Fibroblast of skin of scalp (primary cell): ENCODE measurements around the gene RSPH6A.

Experiments
- DNase-seq: peaks from one replicate; pipeline ENCODE4 v3.0.0-alpha.2; 2013

The RSPH6A gene

GRCh38 chr19:45779231-45780145 lies 35.6 kb downstream of the RSPH6A start:
- peak; percentile 52 for DNase-seq

- DNase-seq, result no peak
Observed at GRCh38 chr19:45778010-45778661, 37.0 kb downstream of the RSPH6A start.

- no peak for DNase-seq
Observed at GRCh38 chr19:45777395-45777961, 37.6 kb downstream of the RSPH6A start.

DNA sequence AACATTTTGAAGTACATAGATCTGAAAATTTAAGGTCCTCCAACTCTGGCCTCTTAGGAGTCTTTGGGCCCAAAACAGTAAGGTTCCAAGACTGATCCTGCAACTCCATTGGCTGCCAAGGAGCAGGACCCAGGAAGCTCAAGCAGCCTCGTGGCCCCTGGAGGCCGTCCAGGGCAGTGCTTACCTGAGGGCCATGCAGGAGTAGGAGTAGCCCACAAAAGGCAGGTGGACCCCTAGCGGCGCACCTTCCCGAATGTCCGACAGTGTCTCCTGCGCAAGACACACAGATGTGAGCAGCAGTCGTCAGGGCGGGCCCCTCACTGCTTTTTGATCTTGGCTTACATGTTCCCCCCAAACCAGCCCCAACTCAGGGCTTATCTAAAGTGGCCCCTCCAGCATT lies 40.3 kb downstream of the RSPH6A start:
- no peak for DNase-seq

DNA sequence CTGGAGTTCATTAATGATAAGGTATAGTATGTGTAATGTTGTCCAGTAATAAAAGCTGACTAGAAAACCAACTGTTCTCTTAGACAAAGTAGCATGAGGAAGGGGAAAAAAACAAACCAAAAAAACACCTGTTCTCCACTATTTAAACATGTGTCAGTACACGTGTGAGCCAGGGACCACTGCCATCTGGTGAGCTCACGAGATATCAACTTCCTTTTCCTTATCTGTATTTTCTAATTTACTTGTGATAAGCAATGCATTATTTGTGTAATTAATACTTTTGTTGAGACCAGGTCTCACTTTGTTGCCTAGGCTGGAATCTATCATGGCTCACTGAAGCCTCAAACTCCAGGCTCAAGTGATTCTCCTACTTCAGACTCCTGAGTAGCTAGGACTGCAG lies 41.7 kb downstream of the RSPH6A start:
- DNase-seq, result no peak

GRCh38 chr19:45772912-45773311 lies 42.2 kb downstream of the RSPH6A start:
- DNase-seq, result no peak

- DNase-seq, result no peak
Observed at GRCh38 chr19:45772130-45772840, 42.8 kb downstream of the RSPH6A start.

DNA sequence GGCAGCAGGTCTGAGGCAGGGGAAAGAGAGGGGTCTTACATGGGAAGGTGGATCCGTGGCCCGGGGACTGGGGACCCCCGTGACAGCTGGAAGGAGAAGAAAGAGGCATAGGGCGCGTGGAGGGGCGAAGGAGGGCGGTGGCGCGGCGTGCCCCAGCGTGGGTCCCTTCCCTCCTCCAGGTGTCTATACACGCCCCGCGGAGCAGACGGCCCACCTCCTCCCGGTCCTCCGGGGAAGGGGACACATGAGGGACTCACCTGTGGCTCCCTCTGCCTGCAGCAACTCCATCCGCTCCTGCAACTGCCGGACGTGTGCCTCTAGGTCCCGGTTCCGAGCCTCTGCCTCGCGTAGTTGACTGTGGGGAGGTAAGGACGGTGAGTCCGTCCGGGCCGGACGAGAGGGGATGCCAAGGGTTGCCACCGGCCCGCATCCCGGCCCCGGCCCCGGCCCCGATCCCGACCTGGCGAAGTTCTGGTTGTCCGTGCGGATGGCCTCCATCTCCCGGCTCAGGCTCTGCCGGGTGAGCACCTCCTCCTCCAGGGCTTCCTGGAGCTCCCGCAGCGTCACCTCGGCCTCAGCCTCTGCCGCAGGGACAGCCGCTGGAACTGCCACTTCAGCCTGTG lies 43.7 kb downstream of the RSPH6A start:
- no peak for DNase-seq

DNA sequence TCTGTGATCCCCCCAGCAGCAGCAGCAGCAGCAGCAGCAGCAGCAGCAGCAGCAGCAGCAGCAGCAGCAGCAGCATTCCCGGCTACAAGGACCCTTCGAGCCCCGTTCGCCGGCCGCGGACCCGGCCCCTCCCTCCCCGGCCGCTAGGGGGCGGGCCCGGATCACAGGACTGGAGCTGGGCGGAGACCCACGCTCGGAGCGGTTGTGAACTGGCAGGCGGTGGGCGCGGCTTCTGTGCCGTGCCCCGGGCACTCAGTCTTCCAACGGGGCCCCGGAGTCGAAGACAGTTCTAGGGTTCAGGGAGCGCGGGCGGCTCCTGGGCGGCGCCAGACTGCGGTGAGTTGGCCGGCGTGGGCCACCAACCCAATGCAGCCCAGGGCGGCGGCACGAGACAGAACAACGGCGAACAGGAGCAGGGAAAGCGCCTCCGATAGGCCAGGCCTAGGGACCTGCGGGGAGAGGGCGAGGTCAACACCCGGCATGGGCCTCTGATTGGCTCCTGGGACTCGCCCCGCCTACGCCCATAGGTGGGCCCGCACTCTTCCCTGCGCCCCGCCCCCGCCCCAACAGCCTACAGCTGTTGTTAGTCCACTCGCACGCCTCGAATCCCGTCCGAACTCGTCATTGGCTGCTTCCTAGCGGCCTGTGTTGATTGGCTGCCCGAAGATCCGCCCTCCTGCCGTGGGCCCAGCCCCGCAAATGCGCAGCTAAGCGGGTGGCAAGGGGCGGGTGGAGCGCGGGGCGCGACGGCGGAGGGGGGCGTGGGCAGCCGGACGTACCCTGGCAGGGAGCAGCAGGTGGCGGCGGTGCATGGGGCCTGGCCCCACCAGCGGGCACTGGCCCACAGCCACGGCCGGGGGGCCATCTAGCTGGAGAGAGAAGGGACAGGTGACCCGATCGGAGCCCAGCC lies 44.7 kb downstream of the RSPH6A start:
- DNase-seq, result peak; percentile 98

DNA sequence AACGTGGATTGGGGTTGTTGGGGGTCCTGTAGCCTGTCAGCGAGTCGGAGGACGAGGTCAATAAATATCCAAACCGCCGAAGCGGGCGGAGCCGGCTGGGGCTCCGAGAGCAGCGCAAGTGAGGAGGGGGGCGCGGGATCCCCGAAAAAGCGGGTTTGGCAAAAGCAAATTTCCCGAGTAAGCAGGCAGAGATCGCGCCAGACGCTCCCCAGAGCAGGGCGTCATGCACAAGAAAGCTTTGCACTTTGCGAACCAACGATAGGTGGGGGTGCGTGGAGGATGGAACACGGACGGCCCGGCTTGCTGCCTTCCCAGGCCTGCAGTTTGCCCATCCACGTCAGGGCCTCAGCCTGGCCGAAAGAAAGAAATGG lies 45.3 kb downstream of the RSPH6A start:
- peak; percentile 41 for DNase-seq

- peak; percentile 99 for DNase-seq
Observed at GRCh38 chr19:45768984-45769782, 45.9 kb downstream of the RSPH6A start, which contains the start of gene SIX5. Gene SIX5, minus strand, starts transcription at chr19:45769252. Its CDS starts 408 bp downstream, at chr19:45768844.

- peak; percentile 51 for DNase-seq
Observed at GRCh38 chr19:45768655-45768983, 46.5 kb downstream of the RSPH6A start.

- peak; percentile 56 for DNase-seq
Observed at GRCh38 chr19:45767881-45768654, 47.0 kb downstream of the RSPH6A start.

DNA sequence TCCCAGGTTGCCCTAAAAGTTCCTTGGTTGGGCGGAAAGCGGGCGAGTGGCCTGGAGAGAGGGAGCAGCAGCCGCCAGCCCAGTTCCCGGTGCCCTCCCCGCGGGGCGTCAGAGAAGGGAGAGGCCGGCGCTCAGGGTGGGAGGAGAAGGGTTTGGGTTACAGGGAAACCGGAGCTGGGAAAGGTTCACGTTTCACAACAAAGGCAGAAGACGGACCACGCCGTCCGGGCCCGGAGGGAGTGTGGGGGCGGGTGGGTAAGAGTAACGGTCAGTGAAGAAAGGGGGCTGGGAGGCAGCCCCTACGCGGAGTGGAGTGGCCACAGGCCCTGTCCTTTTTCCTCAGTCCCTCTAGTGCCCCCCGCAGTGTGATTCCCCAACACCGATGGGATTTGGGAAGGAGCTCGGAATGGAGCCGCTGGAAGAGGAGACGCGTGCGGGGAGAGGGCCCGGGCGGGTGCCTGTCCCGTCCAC lies 47.7 kb downstream of the RSPH6A start:
- DNase-seq, result peak; percentile 86

DNA sequence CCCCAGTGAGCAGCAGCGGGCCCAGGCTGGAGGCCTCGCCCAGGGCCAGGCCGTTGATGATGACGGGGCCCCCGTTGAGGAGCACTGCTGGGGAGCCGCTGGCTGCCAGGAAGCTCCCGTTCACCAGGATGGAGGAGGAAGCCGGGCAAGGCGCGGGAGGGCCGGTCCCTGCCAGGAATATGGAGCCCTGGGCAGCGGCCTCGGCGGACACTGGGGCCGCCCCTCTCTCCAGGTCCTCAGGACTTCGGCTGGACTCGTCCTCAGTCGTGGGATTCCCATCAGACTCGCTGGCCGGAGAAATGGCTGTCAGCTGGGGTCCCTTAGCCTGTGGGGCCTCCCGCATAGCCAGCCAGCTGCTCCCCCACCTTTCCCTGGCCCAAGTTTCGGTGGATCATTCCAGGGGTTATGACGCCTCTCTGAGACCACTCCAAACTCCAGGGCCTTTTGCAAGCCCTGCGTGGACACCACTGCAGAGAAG lies 48.2 kb downstream of the RSPH6A start:
- no peak for DNase-seq

- DNase-seq, result no peak
Observed at GRCh38 chr19:45766296-45766868, 48.7 kb downstream of the RSPH6A start.

GRCh38 chr19:45765702-45766295 lies 49.3 kb downstream of the RSPH6A start:
- no peak for DNase-seq

DNA sequence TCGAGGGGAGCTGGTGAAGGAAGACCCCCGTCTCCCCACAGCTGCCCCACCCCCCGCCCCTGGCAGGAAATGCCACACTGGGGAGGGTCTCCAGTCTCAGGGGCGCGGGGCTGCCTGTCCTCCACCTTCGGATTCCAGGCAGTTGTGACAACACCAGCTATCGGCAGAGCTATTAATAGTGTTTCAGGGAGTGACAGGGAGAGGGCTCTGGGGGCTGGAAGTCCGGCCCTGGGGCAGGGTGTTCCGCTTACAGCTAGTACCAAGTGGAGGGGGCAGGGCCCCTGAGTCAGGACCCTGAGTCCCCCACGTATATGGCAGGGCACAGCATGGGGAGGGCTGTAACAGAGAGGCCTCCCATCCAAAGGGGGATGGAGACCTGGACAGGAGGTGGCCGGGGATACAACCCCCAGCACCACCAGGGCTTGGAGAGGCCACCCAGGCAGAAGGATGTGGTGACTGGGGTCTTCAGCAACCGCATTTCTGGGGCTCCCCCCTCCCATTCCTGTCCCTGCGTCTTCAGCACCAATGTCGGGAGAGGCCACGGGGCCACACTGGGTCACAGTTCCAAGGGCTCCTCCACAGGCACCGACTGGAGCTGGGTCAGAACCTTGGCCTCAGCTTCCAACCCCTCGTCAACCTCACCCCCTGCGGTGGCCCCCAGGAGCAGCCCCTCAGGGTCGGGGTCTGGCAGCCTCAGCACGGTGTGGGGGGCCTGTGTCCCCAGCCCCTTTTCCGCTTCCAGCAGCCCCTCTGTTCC lies 50.0 kb downstream of the RSPH6A start:
- DNase-seq, result no peak
